Epithelial cell of esophagus (primary cell): Measurements from ENCODE around the gene C22orf39.
A peak's percentile ranks its signal among the peaks of the same experiment; 100 is the strongest.

Experiments used
- DNase-seq: peaks from one replicate; pipeline ENCODE4 v3.0.0; 2010; ENCODE audit warnings: low read depth
- H3K4me3 ChIP-seq: 2 replicates; pipeline ENCODE4 v1.5.1; 2011; ENCODE audit warnings: mild to moderate bottlenecking, low read length, control low read depth
- CTCF ChIP-seq: IDR thresholded peaks from 2 replicates; pipeline ENCODE4 v1.5.1; 2011; ENCODE audit warnings: low read depth, mild to moderate bottlenecking, low read length, control low read depth, inconsistent platforms; ENCODE audit not compliant: insufficient read depth; ENCODE audit errors: missing control alignments

C22orf39 gene

GRCh38 chr22:19492504-19493174, 45.1 kb upstream of the C22orf39 start:
- DNase-seq: no peak
- H3K4me3 ChIP-seq: no peak overlapping the region
- TF ChIP-seq CTCF: no peak

- TF ChIP-seq CTCF: no peak
- no peak overlapping the region for H3K4me3 ChIP-seq
- DNase-seq: no peak
These were observed 43.2 kb upstream of the C22orf39 start for GRCh38 chr22:19490628-19491230.

- peak; percentile 32 for DNase-seq
- H3K4me3 ChIP-seq: no peak overlapping the region
- peak; percentile 45 for TF ChIP-seq CTCF
These were observed 41.7 kb upstream of the C22orf39 start for GRCh38 chr22:19488884-19489843.

- DNase-seq: no peak
- no peak overlapping the region for H3K4me3 ChIP-seq
- no peak for TF ChIP-seq CTCF
These were observed 40.8 kb upstream of the C22orf39 start for GRCh38 chr22:19488285-19488684.

- no peak for TF ChIP-seq CTCF
- peak; percentile 62 for DNase-seq
- H3K4me3 ChIP-seq: no peak overlapping the region
These were observed 36.2 kb upstream of the C22orf39 start for GRCh38 chr22:19483481-19484244.

GRCh38 chr22:19482297-19482696, 34.8 kb upstream of the C22orf39 start:
- no peak for TF ChIP-seq CTCF
- no peak for DNase-seq
- H3K4me3 ChIP-seq: no peak overlapping the region
